HepG2 (cell line): ENCODE results near the gene PRDX2. TPM values are rescaled to one million over a fixed set of nuclear protein-coding genes. Genes with fewer than 3 reads are reported as not detected.
A peak's percentile ranks its signal among the peaks of the same experiment; 100 is the strongest.

Experiments
- ATF5 ChIP-seq: sonication (generic); formaldehyde crosslinking; IDR thresholded peaks from 2 replicates; pipeline ENCODE4 v1.4.0; 2020; ENCODE audit warnings: mild to moderate bottlenecking, low read depth, missing genetic modification reagents
- BCL6 ChIP-seq: IDR thresholded peaks from 2 replicates; pipeline ENCODE4 v1.6.1; 2016; ENCODE audit warnings: missing genetic modification reagents, missing compliant biosample characterization
- GABPB1 ChIP-seq: IDR thresholded peaks from 2 replicates; pipeline ENCODE4 v1.6.1; 2016; ENCODE audit warnings: mild to moderate bottlenecking, missing genetic modification reagents, moderate library complexity, missing compliant biosample characterization
- GATA4 ChIP-seq: sonication (generic); IDR thresholded peaks from 2 replicates; pipeline ENCODE4 v1.6.1; 2016; ENCODE audit warnings: antibody characterized with exemption, low read depth, borderline replicate concordance
- HDAC2 ChIP-seq: sonication (generic); formaldehyde crosslinking; IDR thresholded peaks from 2 replicates; pipeline ENCODE4 v1.4.0; 2020; ENCODE audit warnings: missing genetic modification reagents
- HIVEP1 ChIP-seq: sonication (generic); formaldehyde crosslinking; IDR thresholded peaks from 2 replicates; pipeline ENCODE4 v1.4.0; 2020; ENCODE audit warnings: mild to moderate bottlenecking, missing genetic modification reagents
- HOXA7 ChIP-seq: sonication (generic); formaldehyde crosslinking; IDR thresholded peaks from 2 replicates; pipeline ENCODE4 v1.8.1; 2022; ENCODE audit warnings: mild to moderate bottlenecking, missing genetic modification reagents, moderate library complexity
- RBM22 ChIP-seq: fragments of 200-400 bp; formaldehyde crosslinking; optimal IDR thresholded peaks from 2 replicates; pipeline ENCODE3; 2017; ENCODE audit warnings: mild to moderate bottlenecking, low read length, moderate library complexity
- TGIF2 ChIP-seq: IDR thresholded peaks from 2 replicates; pipeline ENCODE4 v1.6.1; 2016; ENCODE audit warnings: control low read depth, missing compliant biosample characterization
- YEATS4 ChIP-seq: sonication (generic); formaldehyde crosslinking; IDR thresholded peaks from 2 replicates; pipeline ENCODE4 v1.4.0; 2020; ENCODE audit warnings: missing genetic modification reagents, borderline replicate concordance
- ZNF275 ChIP-seq: sonication (generic); formaldehyde crosslinking; IDR thresholded peaks from 2 replicates; pipeline ENCODE4 v1.8.0; 2022; ENCODE audit warnings: missing genetic modification reagents, mild to moderate bottlenecking, inconsistent platforms, borderline replicate concordance
- ZNF333 ChIP-seq: sonication (generic); formaldehyde crosslinking; IDR thresholded peaks from 2 replicates; pipeline ENCODE4 v1.4.0; 2020; ENCODE audit warnings: mild to moderate bottlenecking, missing genetic modification reagents, borderline replicate concordance
- ZNF343 ChIP-seq: sonication (generic); formaldehyde crosslinking; IDR thresholded peaks from 2 replicates; pipeline ENCODE4 v1.4.0; 2020; ENCODE audit warnings: mild to moderate bottlenecking, missing genetic modification reagents
- ZNF639 ChIP-seq: conservative IDR thresholded peaks from 2 replicates; pipeline ENCODE4 v1.6.1; 2018; ENCODE audit warnings: missing genetic modification reagents
- ZNF660 ChIP-seq: sonication (generic); formaldehyde crosslinking; IDR thresholded peaks from 2 replicates; pipeline ENCODE4 v1.5.1; 2020; ENCODE audit warnings: mild to moderate bottlenecking, low read depth, missing genetic modification reagents, borderline replicate concordance
- ZNF850 ChIP-seq: sonication (generic); formaldehyde crosslinking; conservative IDR thresholded peaks from 2 replicates; pipeline ENCODE4 v1.9.0; 2021; ENCODE audit warnings: mild to moderate bottlenecking, missing genetic modification reagents
- polyA plus RNA-seq, 8 experiments: library from polyadenylated mRNA; depleted of rRNA in 3 of 8; stranded (reverse) in 7 of 8; unstranded in 1 of 8; fragments of >200 nt; fragmentation: Illumina TruSeq in 4 of 8; extraction: Trizol in 4 of 8; gene quantifications; 2 replicates each; pipeline versions ENCODE4 v1.2.1 to v1.2.3, GENCODE V29; 2011 to 2016; ENCODE audit warnings: low read depth in 4 of 8, missing spikeins in 1 of 8, mixed read lengths in 1 of 8; ENCODE audit not compliant: insufficient read depth in 1 of 8
- total RNA-seq, 5 experiments: library from RNA; depleted of rRNA; stranded (reverse); fragments of >200 nt; fragmentation: Illumina TruSeq; extraction: Trizol; gene quantifications; 2 replicates each; pipeline ENCODE4 v1.2.3, GENCODE V29; 2016; ENCODE audit warnings: low read depth in 1 of 5
- TF ChIP-seq, protein P1 (sequence below), 2 experiments: IDR thresholded peaks; 2 replicates each; pipeline ENCODE4 v1.6.1; 2011 to 2012; ENCODE audit warnings: low read length in 2 of 2, borderline replicate concordance in 1 of 2, low read depth in 1 of 2, mild to moderate bottlenecking in 1 of 2, moderate library complexity in 1 of 2
- TF ChIP-seq, protein P2 (sequence below): IDR thresholded peaks from 2 replicates; pipeline ENCODE4 v1.6.1; 2012; ENCODE audit warnings: low read depth, low read length, improper control_type of control experiment

The PRDX2 gene
- total and polyA plus RNA-seq, 2 of the 13 experiments (the other 11 are each of a cell fraction or from before 2014, with no cell fraction given): 218 to 381 TPM

GRCh38 chr19:12796146-12797071, 5.2 kb downstream of the PRDX2 start (continued):
- TF ChIP-seq ZNF275 (CRISPR knock-in tag) (no peak), ATF5 (no peak), ZNF343 (CRISPR knock-in tag) (no peak), HOXA7 (no peak), YEATS4 (no peak; the same call in 1 of the 2 replicates), ZNF333 (CRISPR knock-in tag) (no peak), TGIF2 (CRISPR knock-in tag) (no peak), ZNF660 (no peak), ZNF850 (CRISPR knock-in tag) (no peak), GATA4 (no peak), RBM22 (no peak), GABPB1 (CRISPR knock-in tag) (peak; percentile 32; the same call in 1 of the 2 replicates), HDAC2 (CRISPR knock-in tag) (0 out of 2 replicates have a peak, but pooled peaks have one; percentile 16), BCL6 (CRISPR knock-in tag) (no peak), HIVEP1 (CRISPR knock-in tag) (no peak; the same call in 1 of the 2 replicates), ZNF639 (no peak)
- TF ChIP-seq, protein P1, sequence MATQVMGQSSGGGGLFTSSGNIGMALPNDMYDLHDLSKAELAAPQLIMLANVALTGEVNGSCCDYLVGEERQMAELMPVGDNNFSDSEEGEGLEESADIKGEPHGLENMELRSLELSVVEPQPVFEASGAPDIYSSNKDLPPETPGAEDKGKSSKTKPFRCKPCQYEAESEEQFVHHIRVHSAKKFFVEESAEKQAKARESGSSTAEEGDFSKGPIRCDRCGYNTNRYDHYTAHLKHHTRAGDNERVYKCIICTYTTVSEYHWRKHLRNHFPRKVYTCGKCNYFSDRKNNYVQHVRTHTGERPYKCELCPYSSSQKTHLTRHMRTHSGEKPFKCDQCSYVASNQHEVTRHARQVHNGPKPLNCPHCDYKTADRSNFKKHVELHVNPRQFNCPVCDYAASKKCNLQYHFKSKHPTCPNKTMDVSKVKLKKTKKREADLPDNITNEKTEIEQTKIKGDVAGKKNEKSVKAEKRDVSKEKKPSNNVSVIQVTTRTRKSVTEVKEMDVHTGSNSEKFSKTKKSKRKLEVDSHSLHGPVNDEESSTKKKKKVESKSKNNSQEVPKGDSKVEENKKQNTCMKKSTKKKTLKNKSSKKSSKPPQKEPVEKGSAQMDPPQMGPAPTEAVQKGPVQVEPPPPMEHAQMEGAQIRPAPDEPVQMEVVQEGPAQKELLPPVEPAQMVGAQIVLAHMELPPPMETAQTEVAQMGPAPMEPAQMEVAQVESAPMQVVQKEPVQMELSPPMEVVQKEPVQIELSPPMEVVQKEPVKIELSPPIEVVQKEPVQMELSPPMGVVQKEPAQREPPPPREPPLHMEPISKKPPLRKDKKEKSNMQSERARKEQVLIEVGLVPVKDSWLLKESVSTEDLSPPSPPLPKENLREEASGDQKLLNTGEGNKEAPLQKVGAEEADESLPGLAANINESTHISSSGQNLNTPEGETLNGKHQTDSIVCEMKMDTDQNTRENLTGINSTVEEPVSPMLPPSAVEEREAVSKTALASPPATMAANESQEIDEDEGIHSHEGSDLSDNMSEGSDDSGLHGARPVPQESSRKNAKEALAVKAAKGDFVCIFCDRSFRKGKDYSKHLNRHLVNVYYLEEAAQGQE (IDR thresholded peaks at IDR 0.05; ENCODE audit: borderline replicate concordance in 1 of 2, low read depth in 1 of 2, low read length in 2 of 2): no peak
- TF ChIP-seq, protein P2, sequence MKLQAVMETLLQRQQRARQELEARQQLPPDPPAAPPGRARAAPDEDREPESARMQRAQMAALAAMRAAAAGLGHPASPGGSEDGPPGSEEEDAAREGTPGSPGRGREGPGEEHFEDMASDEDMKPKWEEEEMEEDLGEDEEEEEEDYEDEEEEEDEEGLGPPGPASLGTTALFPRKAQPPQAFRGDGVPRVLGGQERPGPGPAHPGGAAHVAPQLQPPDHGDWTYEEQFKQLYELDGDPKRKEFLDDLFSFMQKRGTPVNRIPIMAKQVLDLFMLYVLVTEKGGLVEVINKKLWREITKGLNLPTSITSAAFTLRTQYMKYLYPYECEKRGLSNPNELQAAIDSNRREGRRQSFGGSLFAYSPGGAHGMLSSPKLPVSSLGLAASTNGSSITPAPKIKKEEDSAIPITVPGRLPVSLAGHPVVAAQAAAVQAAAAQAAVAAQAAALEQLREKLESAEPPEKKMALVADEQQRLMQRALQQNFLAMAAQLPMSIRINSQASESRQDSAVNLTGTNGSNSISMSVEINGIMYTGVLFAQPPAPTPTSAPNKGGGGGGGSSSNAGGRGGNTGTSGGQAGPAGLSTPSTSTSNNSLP: no peak
